ENCODE results near the gene TBX20. TPM values are rescaled to one million over a fixed set of nuclear protein-coding genes. Genes with fewer than 3 reads are reported as not detected.

The TBX20 gene
- total and polyA plus RNA-seq, 2 of the 8 experiments (the other 6 are each of a cell fraction or from before 2014, with no cell fraction given): 0.08 to 0.26 TPM

DNA sequence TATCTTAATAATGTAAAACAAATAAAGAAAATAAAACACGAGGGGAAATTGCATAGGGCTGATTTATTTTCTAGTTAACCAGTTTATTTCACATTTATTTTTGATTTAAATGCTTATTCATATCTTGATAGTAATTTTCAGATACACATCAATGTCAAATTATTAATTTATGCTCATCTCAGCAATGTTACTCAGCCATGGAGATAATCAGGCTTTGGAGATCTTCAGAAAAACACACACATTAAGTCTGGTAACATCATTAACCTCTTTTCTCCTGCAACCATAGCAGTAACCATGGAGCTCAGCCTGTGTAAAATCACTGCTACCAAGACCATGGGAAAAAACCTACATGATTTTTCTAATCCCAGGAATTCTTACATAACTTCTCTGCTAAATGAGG is 31.9 kb upstream of the TBX20 start:
- FAIRE-seq (no peak), DNase-seq (ENCODE audit: low read depth in 1 of 2, low spot score in 2 of 2) (no peak)
- H2BK12ac ChIP-seq (ENCODE audit: low read depth, low read length): no peak overlapping the region
- no peak overlapping the region for H2BK5ac ChIP-seq (ENCODE audit: low read depth, low read length)
- no peaks in the 10 kb centered on the region for H3K36me3 ChIP-seq (ENCODE audit: control insufficient read depth in 2 of 4, insufficient read depth in 4 of 4, low read length in 3 of 4)
- no peak overlapping the region for H4K5ac ChIP-seq (ENCODE audit: insufficient read length, low read depth, low read length)
- no peak overlapping the region for H4K8ac ChIP-seq (ENCODE audit: extremely low read depth, insufficient read depth, low read length)
- H3K56ac ChIP-seq (replicated peaks; ENCODE audit: insufficient read length, low read depth, low read length): no peak overlapping the region
- H3K27me3 ChIP-seq (replicated peaks in 1 of 4; ENCODE audit: control insufficient read depth in 3 of 4, extremely low read depth in 1 of 4, insufficient read depth in 3 of 4, low read length in 3 of 4): no peaks in the 10 kb centered on the region; a peak in 1 of 7 replicates
- H3K4me3 ChIP-seq (ENCODE audit: extremely low read depth in 1 of 4, insufficient read depth in 2 of 4, low read depth in 3 of 4, low read length in 4 of 4): no peak overlapping the region
- H3K18ac ChIP-seq (ENCODE audit: extremely low read depth, low read length): no peak overlapping the region
- no peak overlapping the region for H2BK20ac ChIP-seq (ENCODE audit: low read length)
- no peak overlapping the region for H3K4ac ChIP-seq (replicated peaks; ENCODE audit: insufficient read length, low read depth, low read length)
- H3K4me1 ChIP-seq (replicated peaks in 1 of 4; ENCODE audit: control insufficient read depth in 3 of 4, insufficient read depth in 4 of 4, low read length in 3 of 4): peaks cover 0 to 7% (median 5%) of the 10 kb centered on the region in 4 experiments; a peak in 5 of 7 replicates
- no peaks in the 10 kb centered on the region for H3K9me3 ChIP-seq (ENCODE audit: insufficient read depth in 2 of 2, low read depth in 1 of 2, low read length in 1 of 2)
- no peak overlapping the region for H2AK5ac ChIP-seq (ENCODE audit: low read depth, low read length)
- no peaks in the 10 kb centered on the region for H3K79me2 ChIP-seq (ENCODE audit: control insufficient read depth in 1 of 2, insufficient read depth in 2 of 2, low read length in 2 of 2)
- no peak overlapping the region for H3K14ac ChIP-seq (ENCODE audit: insufficient read length)
- POLR2A ChIA-PET (ENCODE audit: partially characterized antibody): no interaction called here
- no peak overlapping the region for H2AFZ ChIP-seq (ENCODE audit: low read length)
- CTCF ChIA-PET (ENCODE audit: partially characterized antibody): interaction anchor here (1.6 kb wide), 1 partner anchor 15 kb away, joined by 5 read pairs; no protein-coding TSS in a partner anchor
- 65% methylated on average over 1 of the region's 1 CpG; no CpG with 5 or more reads in 1 of the 2 experiments for WGBS, 2 experiments (ENCODE audit: extremely low coverage in 1 of 2, insufficient coverage in 1 of 2, insufficient read length in 1 of 2, insufficient replicate concordance in 2 of 2, low coverage in 1 of 2, low lambda C conversion rate in 2 of 2, missing lambda C conversion rate in 1 of 2)
- no peak for TF ChIP-seq RAD21 (IDR thresholded peaks at IDR 0.05 in 1 of 2, conservative IDR thresholded peaks at IDR 0.05 in 1 of 2; ENCODE audit: low read depth in 2 of 2, low read length in 2 of 2)
- TF ChIP-seq KDM5A (IDR thresholded peaks at IDR 0.05; ENCODE audit: low read length): no peak
- TF ChIP-seq POU5F1 (IDR thresholded peaks at IDR 0.05; ENCODE audit: low read depth, low read length): no peak
- TF ChIP-seq SAP30 (IDR thresholded peaks at IDR 0.05; ENCODE audit: insufficient read depth, insufficient replicate concordance, low read length): no peak
- no peak for TF ChIP-seq RBBP5 (IDR thresholded peaks at IDR 0.05; ENCODE audit: borderline replicate concordance, low read depth, low read length)
- TF ChIP-seq GABPA (IDR thresholded peaks at IDR 0.05; ENCODE audit: borderline replicate concordance, insufficient read depth, low read length): no peak
- no peak overlapping the region for H2BK120ac ChIP-seq (replicated peaks; ENCODE audit: low read depth, low read length)
- no peak overlapping the region for H4K91ac ChIP-seq (replicated peaks; ENCODE audit: insufficient read length, low read length)
- no peak overlapping the region for H3K9ac ChIP-seq (replicated peaks in 1 of 4; ENCODE audit: extremely low read depth in 1 of 4, low read depth in 3 of 4, low read length in 3 of 4)
- no peaks in the 10 kb centered on the region for H3K23me2 ChIP-seq (ENCODE audit: low read depth, low read length)
- no peak overlapping the region for H3K23ac ChIP-seq (ENCODE audit: insufficient read length)
- H4K20me1 ChIP-seq (replicated peaks in 1 of 2; ENCODE audit: control insufficient read depth in 1 of 2, insufficient read depth in 2 of 2, low read length in 2 of 2): no peaks in the 10 kb centered on the region
- no peak overlapping the region for H2BK15ac ChIP-seq (ENCODE audit: low read length)
- no peaks in the 10 kb centered on the region for H3K79me1 ChIP-seq (ENCODE audit: low read depth, low read length)
- H3K4me2 ChIP-seq (ENCODE audit: insufficient read depth in 1 of 2, low read depth in 2 of 2, low read length in 2 of 2): no peak overlapping the region
- no peak overlapping the region for H3K27ac ChIP-seq (ENCODE audit: low read depth, low read length)

Measured in H1 (cell line).